GM12892 (cell line): ENCODE results near the gene ENAH.

Experiments
- POLR2A ChIP-seq: IDR thresholded peaks from 2 replicates; pipeline ENCODE4 v1.6.1; 2011; ENCODE audit warnings: low read depth, low read length, control low read depth
- POLR2AphosphoS5 ChIP-seq: IDR thresholded peaks from 2 replicates; pipeline ENCODE4 v1.6.1; 2011; ENCODE audit warnings: low read depth, low read length, control low read depth
- TAF1 ChIP-seq: IDR thresholded peaks from 2 replicates; pipeline ENCODE4 v1.6.1; 2011; ENCODE audit warnings: low read depth, mild to moderate bottlenecking, control low read depth, low read length, borderline replicate concordance

- TF ChIP-seq POLR2AphosphoS5 (no peak), POLR2A (no peak), TAF1 (no peak)
These were observed 210.8 kb downstream of the ENAH start for GRCh38 chr1:225442123-225442505.
